Muscle of leg (tissue), 11 donors: ENCODE measurements around the gene COL23A1. TPM values are rescaled to one million over a fixed set of nuclear protein-coding genes. Genes with fewer than 3 reads are reported as not detected.
"Not testable (repeated sequence)": the region's sequence is repeated elsewhere in the genome, so short reads cannot be mapped to it uniquely, and the experiment has no call there.

ENCODE experiments used
- DNase-seq: peaks from one replicate; pipeline ENCODE4 v3.0.0; 2013
- H3K27ac ChIP-seq: one replicate; pipeline ENCODE4 v1.5.1; 2013; ENCODE audit warnings: mild to moderate bottlenecking, low read length, control low read depth
- H3K27me3 ChIP-seq: one replicate; pipeline ENCODE4 v1.6.1; 2013; ENCODE audit warnings: low read length; ENCODE audit not compliant: control insufficient read depth, insufficient read depth
- H3K36me3 ChIP-seq: one replicate; pipeline ENCODE4 v1.6.1; 2013; ENCODE audit warnings: low read length; ENCODE audit not compliant: control insufficient read depth, insufficient read depth
- H3K4me1 ChIP-seq: one replicate; pipeline ENCODE4 v1.6.1; 2013; ENCODE audit warnings: low read length; ENCODE audit not compliant: control insufficient read depth, insufficient read depth
- H3K4me3 ChIP-seq: one replicate; pipeline ENCODE4 v1.5.1; 2013; ENCODE audit warnings: low read length, control low read depth
- H3K9me3 ChIP-seq: replicated peaks from 2 replicates; pipeline ENCODE4 v1.6.1; 2013; ENCODE audit warnings: low read depth, low read length; ENCODE audit not compliant: control insufficient read depth
- WGBS: methylation state at CpG from one replicate; pipeline ENCODE4 v1.1.5; 2013; ENCODE audit warnings: missing lambda C conversion rate; ENCODE audit not compliant: insufficient coverage; 5-methylcytosine and 5-hydroxymethylcytosine counted together
- polyA plus RNA-seq, 8 donors: library from polyadenylated mRNA; unstranded; fragments of 120-200 nt; gene quantifications; one replicate each; pipeline versions ENCODE4 v1.2.1 to v1.2.3, GENCODE V29; 2013; ENCODE audit warnings: inconsistent platforms in 1 of 8, low replicate concordance in 1 of 8; ENCODE audit not compliant: insufficient read length in 8 of 8, insufficient read depth in 1 of 8
- total RNA-seq: library from RNA; stranded (reverse); fragments of 120-200 nt; gene quantifications from one replicate; pipeline ENCODE4 v1.2.4, GENCODE V29; 2013

The COL23A1 gene
- total and polyA plus RNA-seq, 9 donors: 1.3 to 5.1 (median 3.0) TPM

GRCh38 chr5:178310130-178310865 is 279.9 kb downstream of the COL23A1 start:
- no peaks in the 10 kb centered on the region for H3K36me3 ChIP-seq
- H3K4me1 ChIP-seq: peaks cover 18% of the 10 kb centered on the region
- no peak overlapping the region for H3K4me3 ChIP-seq
- peaks cover 18% of the 10 kb centered on the region for H3K27me3 ChIP-seq
- 92% methylated on average over 17 of the region's 17 CpGs for WGBS
- no peak overlapping the region for H3K27ac ChIP-seq
- no peak for DNase-seq
- H3K9me3 ChIP-seq: no peaks in the 10 kb centered on the region

GRCh38 chr5:178309271-178310013 is 280.8 kb downstream of the COL23A1 start:
- H3K4me1 ChIP-seq: peaks cover 18% of the 10 kb centered on the region
- DNase-seq: no peak
- no peaks in the 10 kb centered on the region for H3K9me3 ChIP-seq
- H3K4me3 ChIP-seq: no peak overlapping the region
- peaks cover 14% of the 10 kb centered on the region for H3K27me3 ChIP-seq
- no peaks in the 10 kb centered on the region for H3K36me3 ChIP-seq
- no peak overlapping the region for H3K27ac ChIP-seq
- WGBS: 67% methylated on average over 14 of the region's 18 CpGs

- WGBS: 68% methylated on average over 15 of the region's 18 CpGs
Measured at GRCh38 chr5:178308541-178309092, 281.6 kb downstream of the COL23A1 start.

GRCh38 chr5:178307267-178308045 is 282.7 kb downstream of the COL23A1 start:
- peaks cover 4% of the 10 kb centered on the region for H3K27me3 ChIP-seq
- no peak overlapping the region for H3K27ac ChIP-seq
- no peak overlapping the region for H3K4me3 ChIP-seq
- DNase-seq: no peak
- no peaks in the 10 kb centered on the region for H3K36me3 ChIP-seq
- H3K9me3 ChIP-seq: no peaks in the 10 kb centered on the region
- WGBS: 47% methylated on average over 24 of the region's 30 CpGs
- peaks cover 18% of the 10 kb centered on the region for H3K4me1 ChIP-seq

More at GRCh38 chr5:178308541-178309092, 281.6 kb downstream of the COL23A1 start:
- Histone ChIP-seq H3K36me3 (no peaks in the 10 kb centered on the region), H3K4me3 (no peak overlapping the region), H3K27me3 (peaks cover 9% of the 10 kb centered on the region), H3K27ac (no peak overlapping the region), H3K9me3 (no peaks in the 10 kb centered on the region), H3K4me1 (peaks cover 18% of the 10 kb centered on the region)
- no peak for DNase-seq

- peaks cover 4% of the 10 kb centered on the region for H3K27me3 ChIP-seq
- H3K9me3 ChIP-seq: no peaks in the 10 kb centered on the region
- DNase-seq: no peak
- no peaks in the 10 kb centered on the region for H3K36me3 ChIP-seq
- WGBS: 67% methylated on average over 11 of the region's 23 CpGs
- no peak overlapping the region for H3K4me3 ChIP-seq
- peaks cover 15% of the 10 kb centered on the region for H3K4me1 ChIP-seq
- H3K27ac ChIP-seq: no peak overlapping the region
Measured at GRCh38 chr5:178306430-178307225, 283.6 kb downstream of the COL23A1 start.

- Histone ChIP-seq H3K4me3 (no peak overlapping the region), H3K27me3 (peaks cover 4% of the 10 kb centered on the region), H3K9me3 (no peaks in the 10 kb centered on the region), H3K4me1 (peaks cover 15% of the 10 kb centered on the region), H3K27ac (no peak overlapping the region), H3K36me3 (no peaks in the 10 kb centered on the region)
- no peak for DNase-seq
- 89% methylated on average over 15 of the region's 15 CpGs for WGBS
Measured at GRCh38 chr5:178305801-178306200, 284.4 kb downstream of the COL23A1 start.

- WGBS: 68% methylated on average over 14 of the region's 17 CpGs
- peak; percentile 73 for DNase-seq
- H3K36me3 ChIP-seq: no peaks in the 10 kb centered on the region
- peaks cover 15% of the 10 kb centered on the region for H3K4me1 ChIP-seq
- no peak overlapping the region for H3K4me3 ChIP-seq
- H3K27me3 ChIP-seq: peaks cover 4% of the 10 kb centered on the region
- no peak overlapping the region for H3K27ac ChIP-seq
- H3K9me3 ChIP-seq: no peaks in the 10 kb centered on the region
Measured at GRCh38 chr5:178304761-178305645, 285.2 kb downstream of the COL23A1 start.

- WGBS: 97% methylated on average over 9 of the region's 12 CpGs
- Histone ChIP-seq H3K4me3 (no peak overlapping the region), H3K36me3 (no peaks in the 10 kb centered on the region), H3K27me3 (peaks cover 4% of the 10 kb centered on the region), H3K4me1 (peaks cover 13% of the 10 kb centered on the region), H3K27ac (no peak overlapping the region), H3K9me3 (no peaks in the 10 kb centered on the region)
- no peak for DNase-seq
Measured at GRCh38 chr5:178304016-178304415, 286.2 kb downstream of the COL23A1 start.

GRCh38 chr5:178302321-178302720 is 287.9 kb downstream of the COL23A1 start:
- 72% methylated on average over 16 of the region's 16 CpGs for WGBS
- not testable (repeated sequence) for H3K27me3 ChIP-seq, H3K36me3 ChIP-seq, H3K4me1 ChIP-seq, H3K9me3 ChIP-seq, DNase-seq, H3K4me3 ChIP-seq, H3K27ac ChIP-seq
